ENCODE measurements around the gene UNC5A.

Gene UNC5A

DNA sequence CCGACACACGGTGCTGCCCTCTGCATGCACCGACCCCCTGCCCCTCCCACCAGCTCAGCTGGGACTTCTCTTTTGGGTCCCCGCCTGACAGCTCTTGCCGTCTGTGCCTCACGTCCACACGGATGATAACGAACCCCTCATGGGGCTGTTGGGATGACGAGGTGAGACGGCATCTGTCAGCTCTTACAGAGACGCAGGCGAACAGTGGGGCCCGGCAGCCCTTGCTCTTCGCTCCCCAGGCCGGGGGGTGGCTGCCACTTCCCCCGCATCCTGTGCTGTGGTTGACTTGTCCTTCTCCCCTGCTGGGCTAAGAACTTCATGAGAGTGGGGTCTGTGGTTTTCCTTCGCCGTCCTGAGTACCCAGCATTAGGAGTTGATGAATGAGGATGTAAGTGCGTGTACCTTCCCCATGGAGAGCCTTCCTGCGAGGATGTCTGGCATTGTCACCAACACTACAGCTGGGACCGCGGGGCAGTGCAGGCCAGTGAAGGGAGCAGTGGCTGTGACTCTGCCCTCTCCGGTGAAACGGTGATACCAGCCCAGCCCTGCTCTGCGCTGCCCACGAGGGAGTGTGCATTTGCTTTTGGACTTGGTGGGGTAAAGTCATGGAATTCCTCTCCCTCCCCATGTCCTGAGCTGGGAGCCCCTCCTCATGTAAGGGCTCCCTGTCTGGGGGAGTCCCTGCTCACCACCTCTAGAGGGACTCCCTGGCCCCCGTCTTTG, 65.6 kb downstream of the UNC5A start:
- TF ChIP-seq CTCF (IDR thresholded peaks at IDR 0.05; ENCODE audit: control insufficient read depth, insufficient read depth, low read depth, low read length, missing control alignments): no peak
- no peak for DNase-seq (ENCODE audit: low read depth)
- no peak overlapping the region for H3K4me3 ChIP-seq (ENCODE audit: control insufficient read depth, low read depth, low read length)

- DNase-seq (ENCODE audit: low read depth): no peak
- TF ChIP-seq CTCF (IDR thresholded peaks at IDR 0.05; ENCODE audit: control insufficient read depth, insufficient read depth, low read depth, low read length, missing control alignments): no peak
- H3K4me3 ChIP-seq (ENCODE audit: control insufficient read depth, low read depth, low read length): no peak overlapping the region
These were observed 66.4 kb downstream of the UNC5A start for GRCh38 chr5:176876506-176877431.

DNA sequence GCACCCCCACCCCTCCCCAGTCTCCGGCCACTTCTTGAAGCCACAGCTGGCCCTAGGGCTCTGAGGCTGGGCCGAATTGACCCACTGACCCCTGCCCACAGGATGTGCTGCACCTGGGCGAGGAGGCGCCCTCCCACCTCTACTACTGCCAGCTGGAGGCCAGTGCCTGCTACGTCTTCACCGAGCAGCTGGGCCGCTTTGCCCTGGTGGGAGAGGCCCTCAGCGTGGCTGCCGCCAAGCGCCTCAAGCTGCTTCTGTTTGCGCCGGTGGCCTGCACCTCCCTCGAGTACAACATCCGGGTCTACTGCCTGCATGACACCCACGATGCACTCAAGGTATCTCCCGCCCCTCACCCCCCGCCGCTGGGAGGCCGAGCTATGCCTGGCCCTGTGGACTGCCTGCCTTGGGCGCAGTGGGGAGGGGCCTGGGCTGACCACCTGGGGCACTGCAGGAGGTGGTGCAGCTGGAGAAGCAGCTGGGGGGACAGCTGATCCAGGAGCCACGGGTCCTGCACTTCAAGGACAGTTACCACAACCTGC, 67.5 kb downstream of the UNC5A start:
- no peak for TF ChIP-seq CTCF (IDR thresholded peaks at IDR 0.05; ENCODE audit: control insufficient read depth, insufficient read depth, low read depth, low read length, missing control alignments)
- DNase-seq (ENCODE audit: low read depth): no peak
- H3K4me3 ChIP-seq (ENCODE audit: control insufficient read depth, low read depth, low read length): no peak overlapping the region

DNA sequence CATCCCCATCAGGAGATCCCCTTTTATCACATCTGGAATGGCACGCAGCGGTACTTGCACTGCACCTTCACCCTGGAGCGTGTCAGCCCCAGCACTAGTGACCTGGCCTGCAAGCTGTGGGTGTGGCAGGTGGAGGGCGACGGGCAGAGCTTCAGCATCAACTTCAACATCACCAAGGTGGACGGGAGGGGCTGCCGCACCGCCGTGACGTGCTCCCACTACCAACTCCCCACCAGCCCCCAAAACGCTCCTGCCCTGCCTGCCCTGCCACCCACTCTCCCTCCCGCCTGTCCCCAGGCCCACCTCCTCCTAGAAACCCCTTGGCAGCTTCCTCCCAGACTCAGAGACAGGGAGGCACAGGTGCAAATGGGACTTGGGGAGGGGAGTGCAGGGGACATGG, 68.1 kb downstream of the UNC5A start:
- no peak overlapping the region for H3K4me3 ChIP-seq (ENCODE audit: control insufficient read depth, low read depth, low read length)
- no peak for DNase-seq (ENCODE audit: low read depth)
- no peak for TF ChIP-seq CTCF (IDR thresholded peaks at IDR 0.05; ENCODE audit: control insufficient read depth, insufficient read depth, low read depth, low read length, missing control alignments)

- no peak for TF ChIP-seq CTCF (IDR thresholded peaks at IDR 0.05; ENCODE audit: control insufficient read depth, insufficient read depth, low read depth, low read length, missing control alignments)
- DNase-seq (ENCODE audit: low read depth): no peak
- no peak overlapping the region for H3K4me3 ChIP-seq (ENCODE audit: control insufficient read depth, low read depth, low read length)
These were observed 68.7 kb downstream of the UNC5A start for GRCh38 chr5:176878906-176879662.

Measured in AG09309 (cell line).